OCI-LY7 (cell line): Measurements from ENCODE around the gene FKTN.

Experiments used
- EZH2phosphoT487 ChIP-seq: fragments of 200-600 bp; sonication (generic); IDR thresholded peaks from 2 replicates; pipeline ENCODE4 v1.6.1; 2018; ENCODE audit warnings: low read depth, borderline replicate concordance, mild to moderate bottlenecking, mixed run types, antibody characterized with exemption, low read length, moderate library complexity, mixed read lengths
- TF ChIP-seq, protein P1 (sequence below): fragments of 200-600 bp; sonication (generic); conservative IDR thresholded peaks from 2 replicates; pipeline ENCODE4 v1.5.1; 2014; ENCODE audit warnings: mild to moderate bottlenecking, antibody characterized with exemption, low read length, moderate library complexity, mixed read lengths

DNA sequence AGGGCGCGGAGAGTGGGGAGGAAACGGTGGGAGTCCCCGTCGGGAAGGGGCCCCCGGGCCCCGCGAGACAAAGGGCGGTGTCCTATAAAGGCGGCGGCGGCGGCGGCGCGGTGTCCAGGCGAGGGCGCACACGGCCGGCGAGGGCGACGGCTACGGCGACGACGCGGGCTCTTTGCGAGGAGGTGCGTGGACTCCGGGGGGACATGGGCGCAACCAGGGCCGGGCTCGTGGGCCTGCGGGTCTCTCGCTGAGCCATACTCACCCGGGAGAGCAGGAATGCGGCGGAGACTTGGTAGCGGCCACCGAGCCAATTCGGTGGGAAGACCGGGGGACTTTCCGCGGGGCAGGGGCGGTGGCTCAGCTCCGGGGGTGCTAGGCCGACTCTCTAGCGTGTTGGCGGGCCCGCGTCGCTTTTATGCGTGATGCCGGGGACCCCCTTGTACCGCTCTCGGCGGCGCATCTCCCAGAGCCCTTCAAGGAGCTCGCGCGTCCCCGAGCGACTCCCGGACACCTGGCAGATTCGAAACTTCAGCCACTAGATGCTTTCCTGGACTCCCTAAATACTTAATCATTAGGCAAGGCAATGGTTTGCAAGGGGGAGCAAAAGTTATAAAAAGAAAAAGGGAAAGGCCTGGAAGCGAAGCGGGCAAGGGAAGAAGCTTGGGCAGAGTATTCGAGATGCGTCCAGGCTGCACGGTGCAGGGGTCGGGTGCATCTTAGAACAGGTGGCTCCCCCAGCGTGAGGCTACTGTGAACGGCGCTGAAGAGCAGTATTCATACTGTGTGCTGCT is 98.4 kb downstream of the FKTN start:
- TF ChIP-seq, protein P1, sequence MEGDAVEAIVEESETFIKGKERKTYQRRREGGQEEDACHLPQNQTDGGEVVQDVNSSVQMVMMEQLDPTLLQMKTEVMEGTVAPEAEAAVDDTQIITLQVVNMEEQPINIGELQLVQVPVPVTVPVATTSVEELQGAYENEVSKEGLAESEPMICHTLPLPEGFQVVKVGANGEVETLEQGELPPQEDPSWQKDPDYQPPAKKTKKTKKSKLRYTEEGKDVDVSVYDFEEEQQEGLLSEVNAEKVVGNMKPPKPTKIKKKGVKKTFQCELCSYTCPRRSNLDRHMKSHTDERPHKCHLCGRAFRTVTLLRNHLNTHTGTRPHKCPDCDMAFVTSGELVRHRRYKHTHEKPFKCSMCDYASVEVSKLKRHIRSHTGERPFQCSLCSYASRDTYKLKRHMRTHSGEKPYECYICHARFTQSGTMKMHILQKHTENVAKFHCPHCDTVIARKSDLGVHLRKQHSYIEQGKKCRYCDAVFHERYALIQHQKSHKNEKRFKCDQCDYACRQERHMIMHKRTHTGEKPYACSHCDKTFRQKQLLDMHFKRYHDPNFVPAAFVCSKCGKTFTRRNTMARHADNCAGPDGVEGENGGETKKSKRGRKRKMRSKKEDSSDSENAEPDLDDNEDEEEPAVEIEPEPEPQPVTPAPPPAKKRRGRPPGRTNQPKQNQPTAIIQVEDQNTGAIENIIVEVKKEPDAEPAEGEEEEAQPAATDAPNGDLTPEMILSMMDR, result no peak
- TF ChIP-seq EZH2phosphoT487, result no peak
